ENCODE measurements around the gene ARAP3.

GRCh38 chr5:141685591-141685990 is 3.6 kb upstream of the ARAP3 start:
- TF ChIP-seq TCF7L2 (IDR thresholded peaks at IDR 0.05; ENCODE audit: borderline replicate concordance, extremely low read depth, insufficient read depth, insufficient read length) (no peak), CTCF (IDR thresholded peaks at IDR 0.05 in 2 of 3, conservative IDR thresholded peaks at IDR 0.05 in 1 of 3; ENCODE audit: borderline replicate concordance in 1 of 3, insufficient read depth in 1 of 3, low read depth in 2 of 3, low read length in 2 of 3) (no peak), POLR2A (IDR thresholded peaks at IDR 0.05; ENCODE audit: borderline replicate concordance, extremely low read depth, insufficient read depth, insufficient read length) (no peak), YY1 (IDR thresholded peaks at IDR 0.05; ENCODE audit: extremely low read depth, insufficient replicate concordance, low read depth, low read length) (no peak), POLR2AphosphoS5 (IDR thresholded peaks at IDR 0.05; ENCODE audit: low read depth, low read length) (no peak), SIN3A (IDR thresholded peaks at IDR 0.05; ENCODE audit: low read depth) (no peak), FOSL1 (IDR thresholded peaks at IDR 0.05; ENCODE audit: low read depth) (no peak), EZH2phosphoT487 (IDR thresholded peaks at IDR 0.05; ENCODE audit: borderline replicate concordance) (no peak), JUND (IDR thresholded peaks at IDR 0.05) (no peak)
